Liver (tissue), 9 donors: ENCODE data around the gene MPPED2. TPM values are rescaled to one million over a fixed set of nuclear protein-coding genes. Genes with fewer than 3 reads are reported as not detected.

Experiments
- DNase-seq: peaks from one replicate; pipeline ENCODE4 v3.0.0-alpha.2; 2017; ENCODE audit warnings: low spot score
- H3K27ac ChIP-seq, 2 donors: one replicate each; pipeline ENCODE4 v1.7.0; 2013; ENCODE audit warnings: inconsistent platforms in 2 of 2, low read length in 2 of 2, control low read depth in 1 of 2, low read depth in 1 of 2, mild to moderate bottlenecking in 1 of 2
- H3K27me3 ChIP-seq, 4 donors: one replicate each; pipeline versions ENCODE4 v1.6.1 to v1.7.0; 2013; ENCODE audit warnings: low read length in 3 of 4, inconsistent platforms in 1 of 4, mild to moderate bottlenecking in 1 of 4, moderate library complexity in 1 of 4; ENCODE audit not compliant: control insufficient read depth in 4 of 4, insufficient read depth in 4 of 4
- H3K36me3 ChIP-seq, 4 donors: one replicate each; pipeline versions ENCODE4 v1.6.1 to v1.7.0; 2013; ENCODE audit warnings: low read length in 3 of 4, mild to moderate bottlenecking in 3 of 4, low read depth in 1 of 4, moderate library complexity in 1 of 4; ENCODE audit not compliant: control insufficient read depth in 4 of 4, insufficient read depth in 3 of 4
- H3K4me1 ChIP-seq, 4 donors: one replicate each; pipeline versions ENCODE4 v1.6.1 to v1.7.0; 2013; ENCODE audit warnings: low read length in 3 of 4, mild to moderate bottlenecking in 3 of 4, moderate library complexity in 1 of 4; ENCODE audit not compliant: control insufficient read depth in 4 of 4, insufficient read depth in 4 of 4
- H3K4me3 ChIP-seq, 3 donors: one replicate each; pipeline versions ENCODE4 v1.6.1 to v1.7.0; 2013; ENCODE audit warnings: low read length in 3 of 3, control low read depth in 1 of 3, low read depth in 1 of 3, mild to moderate bottlenecking in 1 of 3
- H3K9ac ChIP-seq, 2 donors: one replicate each; pipeline ENCODE4 v1.7.0; 2013; ENCODE audit warnings: low read length in 2 of 2, mild to moderate bottlenecking in 2 of 2, moderate library complexity in 2 of 2, control low read depth in 1 of 2, low read depth in 1 of 2
- H3K9me3 ChIP-seq, 4 donors: one replicate each; pipeline versions ENCODE4 v1.6.1 to v1.7.0; 2013; ENCODE audit warnings: low read length in 3 of 4; ENCODE audit not compliant: control insufficient read depth in 4 of 4
- ATF3 ChIP-seq: IDR thresholded peaks from 2 replicates; pipeline ENCODE4 v1.6.1; 2016; ENCODE audit warnings: antibody characterized with exemption
- CTCF ChIP-seq: fragments of 150-350 bp; IDR thresholded peaks from 2 replicates; pipeline ENCODE4 v1.5.1; 2017; ENCODE audit warnings: improper control_type of control experiment, low read depth, low read length; ENCODE audit not compliant: missing input control
- EGR1 ChIP-seq, 2 donors: IDR thresholded peaks; 2 replicates each; pipeline ENCODE4 v1.6.1; 2016 to 2018; ENCODE audit warnings: antibody characterized with exemption in 2 of 2, low read depth in 2 of 2
- FOXA1 ChIP-seq: IDR thresholded peaks from 2 replicates; pipeline ENCODE4 v1.6.1; 2016; ENCODE audit warnings: antibody characterized with exemption
- FOXA2 ChIP-seq: IDR thresholded peaks from 2 replicates; pipeline ENCODE4 v1.6.1; 2016; ENCODE audit warnings: antibody characterized with exemption
- GABPA ChIP-seq, 2 donors: IDR thresholded peaks in 1 of 2; conservative IDR thresholded peaks in 1 of 2; 2 replicates each; pipeline ENCODE4 v1.6.1; 2016; ENCODE audit warnings: antibody characterized with exemption in 2 of 2, mild to moderate bottlenecking in 1 of 2, moderate library complexity in 1 of 2
- HNF4A ChIP-seq, 2 donors: conservative IDR thresholded peaks; 2 replicates each; pipeline ENCODE4 v1.6.1; 2016; ENCODE audit warnings: antibody characterized with exemption in 2 of 2, mild to moderate bottlenecking in 2 of 2
- JUND ChIP-seq, 2 donors: IDR thresholded peaks; 2 replicates each; pipeline ENCODE4 v1.6.1; 2016; ENCODE audit warnings: antibody characterized with exemption in 2 of 2
- MAX ChIP-seq: IDR thresholded peaks from 2 replicates; pipeline ENCODE4 v1.6.1; 2016; ENCODE audit warnings: antibody characterized with exemption
- NR2F2 ChIP-seq: IDR thresholded peaks from 2 replicates; pipeline ENCODE4 v1.6.1; 2016; ENCODE audit warnings: antibody characterized with exemption
- RAD21 ChIP-seq, 2 donors: IDR thresholded peaks; 2 replicates each; pipeline ENCODE4 v1.6.1; 2016; ENCODE audit warnings: antibody characterized with exemption in 2 of 2, mild to moderate bottlenecking in 2 of 2
- RXRA ChIP-seq, 2 donors: IDR thresholded peaks; 2 replicates each; pipeline ENCODE4 v1.6.1; 2017 to 2018; ENCODE audit warnings: antibody characterized with exemption in 2 of 2, mild to moderate bottlenecking in 1 of 2
- SP1 ChIP-seq: IDR thresholded peaks from 2 replicates; pipeline ENCODE4 v1.6.1; 2018; ENCODE audit warnings: antibody characterized with exemption, mild to moderate bottlenecking
- TAF1 ChIP-seq: conservative IDR thresholded peaks from 2 replicates; pipeline ENCODE4 v1.6.1; 2016; ENCODE audit warnings: antibody characterized with exemption, mild to moderate bottlenecking
- YY1 ChIP-seq: IDR thresholded peaks from 2 replicates; pipeline ENCODE4 v1.6.1; 2016; ENCODE audit warnings: antibody characterized with exemption, mild to moderate bottlenecking
- ZBTB33 ChIP-seq: IDR thresholded peaks from 2 replicates; pipeline ENCODE4 v1.6.1; 2016; ENCODE audit warnings: antibody characterized with exemption
- WGBS: extraction: QIAGEN DNeasy Blood & Tissue Kit; methylation state at CpG from one replicate; pipeline ENCODE4 v1.1.7; 2013; 5-methylcytosine and 5-hydroxymethylcytosine counted together
- polyA plus RNA-seq, 2 donors: library from polyadenylated mRNA; stranded (reverse) in 1 of 2; unstranded in 1 of 2; fragments of 200-250 nt in 1 of 2; fragments of >200 nt in 1 of 2; fragmentation: Nextera tagmentation in 1 of 2; extraction: Ambion mirVana in 1 of 2; gene quantifications; one replicate each; pipeline versions ENCODE4 v1.2.1 to v1.2.3, GENCODE V29; 2013 to 2015
- total RNA-seq, 2 donors: library from RNA; depleted of rRNA; stranded (reverse); fragments of >200 nt; gene quantifications; one replicate each; pipeline ENCODE4 v1.2.3, GENCODE V29; 2014
- donor health status: healthy.
- donor health status: healthy.
- donor health status: healthy.
- donor health status: healthy.
- donor health status: healthy.

Gene MPPED2
- 1 to 10 TPM in 1 of 2 donors, under 1 TPM in 1; 0.37 to 1.6 TPM for total RNA-seq
- under 1 TPM; 0.22 to 0.57 TPM for polyA plus RNA-seq

- Histone ChIP-seq H3K36me3 (no peaks in the 10 kb centered on the region), H3K4me3 (peak within 1 kb of the TSS; percentile 42 to 81 (median 79)), H3K4me1 (peaks cover 1 to 24% (median 15%) of the 10 kb centered on the region in 4 donors), H3K9me3 (no peaks in the 10 kb centered on the region), H3K27me3 (peaks cover 0 to 2% (median 0%) of the 10 kb centered on the region in 4 donors), H3K9ac (no peak within 1 kb of the TSS), H3K27ac (no peak within 1 kb of the TSS)
- WGBS = 6% methylated on average over 49 of the region's 49 CpGs
- TF ChIP-seq FOXA2 (no peak), RXRA (IDR thresholded peaks at IDR 0.05) (no peak), JUND (IDR thresholded peaks at IDR 0.05) (no peak), FOXA1 (no peak), SP1 (no peak), NR2F2 (no peak), YY1 (no peak), MAX (no peak), CTCF (peak; percentile 38), ZBTB33 (no peak), RAD21 (IDR thresholded peaks at IDR 0.05) (peak in 1 of 2 donors; percentile 26), TAF1 (no peak), GABPA (IDR thresholded peaks at IDR 0.05 in 1 of 2, conservative IDR thresholded peaks at IDR 0.05 in 1 of 2) (no peak), HNF4A (conservative IDR thresholded peaks at IDR 0.05) (no peak), EGR1 (IDR thresholded peaks at IDR 0.05; ENCODE audit: low read depth in 2 of 2) (no peak), ATF3 (no peak)
- peak; percentile 36 for DNase-seq
These were observed at the start of gene MPPED2 for GRCh38 chr11:30586251-30587144. Gene MPPED2 (minus strand): TSS chr11:30586353. CDS start chr11:30580373, 5,980 bp downstream.

GRCh38 chr11:30635401-30635989, 49.3 kb upstream of the MPPED2 start:
- no peak for TF ChIP-seq JUND (IDR thresholded peaks at IDR 0.05)
- no peak for TF ChIP-seq ZBTB33
- no peak for TF ChIP-seq RXRA (IDR thresholded peaks at IDR 0.05)
- no peak for TF ChIP-seq EGR1 (IDR thresholded peaks at IDR 0.05; ENCODE audit: low read depth in 2 of 2)
- no peak for TF ChIP-seq RAD21 (IDR thresholded peaks at IDR 0.05)
- no peak for TF ChIP-seq MAX
- WGBS = 23% methylated on average over 13 of the region's 13 CpGs
- Histone ChIP-seq H3K27me3 (no peaks in the 10 kb centered on the region), H3K4me1 (no peaks in the 10 kb centered on the region), H3K9me3 (peaks cover 0 to 8% (median 5%) of the 10 kb centered on the region in 4 donors), H3K27ac (no peak overlapping the region), H3K4me3 (no peak overlapping the region), H3K9ac (no peak overlapping the region), H3K36me3 (no peaks in the 10 kb centered on the region)
- DNase-seq = no peak
